ENCODE measurements around the gene SCAMP2. TPM values are rescaled to one million over a fixed set of nuclear protein-coding genes. Genes with fewer than 3 reads are reported as not detected.

SCAMP2 gene
- total and polyA plus RNA-seq, 2 experiments from 2014 or later, result 34.7 to 51.3 TPM

- H3F3A ChIP-seq (replicated peaks; ENCODE audit: low read depth), result 0 out of 2 replicates have a peak, but pooled peaks cover 8% of the 10 kb centered on the region
- no peak overlapping the region for H3K4me3 ChIP-seq
- TF ChIP-seq STAT1 (IDR thresholded peaks at IDR 0.05; ENCODE audit: unreplicated experiment) (no peak), EZH2 (IDR thresholded peaks at IDR 0.05; ENCODE audit: low read depth, unreplicated experiment) (no peak), ZNF462 (CRISPR knock-in tag; IDR thresholded peaks at IDR 0.05) (no peak), ETS1 (IDR thresholded peaks at IDR 0.05) (no peak), POLR2AphosphoS5 (IDR thresholded peaks at IDR 0.05; ENCODE audit: low read depth) (no peak)
- H3K36me3 ChIP-seq (ENCODE audit: insufficient read depth), result no peaks in the 10 kb centered on the region
- H3K27ac Mint-ChIP-seq, result no peak overlapping the region
- H3K36me3 Mint-ChIP-seq (ENCODE audit: low read depth), result peaks cover 19% of the 10 kb centered on the region; the same call in 2 of the 3 replicates
- peaks cover 34% of the 10 kb centered on the region for H4K20me1 ChIP-seq (replicated peaks; ENCODE audit: insufficient read depth)
- H3K4me3 Mint-ChIP-seq, result no peak overlapping the region; the same call in 2 of the 3 replicates
- no peak overlapping the region for H2AFZ ChIP-seq
- H3K27me3 ChIP-seq (ENCODE audit: insufficient read depth), result no peaks in the 10 kb centered on the region
- H3K9me3 Mint-ChIP-seq, result no peaks in the 10 kb centered on the region
- peaks cover 54% of the 10 kb centered on the region for H3K79me2 ChIP-seq (replicated peaks; ENCODE audit: insufficient read depth)
- ATAC-seq (no peak), DNase-seq (ENCODE audit: low spot score) (no peak)
- H3K4me1 ChIP-seq (ENCODE audit: insufficient read depth), result no peaks in the 10 kb centered on the region
- H3K9me2 ChIP-seq (ENCODE audit: insufficient read depth), result no peaks in the 10 kb centered on the region
- no peak overlapping the region for H3K4me2 ChIP-seq
- H3K27me3 Mint-ChIP-seq (ENCODE audit: insufficient read depth, low read depth, poor library complexity), result peaks cover 19% of the 10 kb centered on the region
- H3K4me1 Mint-ChIP-seq, result peaks cover 25% of the 10 kb centered on the region
- no peak overlapping the region for H3K27ac ChIP-seq (ENCODE audit: low read depth)
These were observed 3.3 kb downstream of the SCAMP2 start for GRCh38 chr15:74869726-74870407.

All from GM23338 (cell line).